Bronchial epithelial cell (primary cell): ENCODE data around the gene MICU1. TPM values are rescaled to one million over a fixed set of nuclear protein-coding genes. Genes with fewer than 3 reads are reported as not detected.

ENCODE experiments used
- DNase-seq: peaks from one replicate; pipeline ENCODE4 v3.0.0-alpha.2; 2010; ENCODE audit warnings: low read depth
- FAIRE-seq: peaks from 2 replicates; lab custom pipeline; 2011; peaks lifted over from hg19 to GRCh38; lab: Jason Lieb, UNC
- H3K27me3 ChIP-seq: 2 replicates; pipeline ENCODE4 v1.5.1; 2011; ENCODE audit warnings: low read length; ENCODE audit not compliant: control insufficient read depth, insufficient read depth
- H3K36me3 ChIP-seq: 2 replicates; pipeline ENCODE4 v1.5.1; 2011; ENCODE audit warnings: low read length; ENCODE audit not compliant: control insufficient read depth, insufficient read depth
- H3K4me3 ChIP-seq: 2 replicates; pipeline ENCODE4 v1.5.1; 2011; ENCODE audit warnings: mild to moderate bottlenecking, low read depth, low read length, control low read depth
- CTCF ChIP-seq: IDR thresholded peaks from 2 replicates; pipeline ENCODE4 v1.5.1; 2011; ENCODE audit warnings: mild to moderate bottlenecking, moderate library complexity, low read length, control low read depth, inconsistent platforms; ENCODE audit not compliant: insufficient read depth, severe bottlenecking
- total RNA-seq: library from RNA; depleted of rRNA; stranded (reverse); fragments of >200 nt; gene quantifications from 2 replicates; pipeline ENCODE4 v1.2.1, GENCODE V29; 2014

MICU1 gene
- total RNA-seq, 1 donor from 2014 or later = 20.8 TPM

- DNase-seq (no peak), FAIRE-seq (no peak)
- H3K36me3 ChIP-seq = no peaks in the 10 kb centered on the region
- no peaks in the 10 kb centered on the region for H3K27me3 ChIP-seq
- no peak overlapping the region for H3K4me3 ChIP-seq
- TF ChIP-seq CTCF = no peak
Observed at GRCh38 chr10:72323771-72324191, 302.1 kb downstream of the MICU1 start.

- no peak overlapping the region for H3K4me3 ChIP-seq
- no peaks in the 10 kb centered on the region for H3K27me3 ChIP-seq
- FAIRE-seq (no peak), DNase-seq (no peak)
- TF ChIP-seq CTCF = no peak
- H3K36me3 ChIP-seq = no peaks in the 10 kb centered on the region
Observed at GRCh38 chr10:72323108-72323749, 302.6 kb downstream of the MICU1 start.

GRCh38 chr10:72322280-72323058 is 303.4 kb downstream of the MICU1 start:
- DNase-seq (peak; percentile 93), FAIRE-seq (no peak)
- Histone ChIP-seq H3K4me3 (no peak overlapping the region), H3K27me3 (no peaks in the 10 kb centered on the region), H3K36me3 (no peaks in the 10 kb centered on the region)
- no peak for TF ChIP-seq CTCF

- FAIRE-seq = no peak
- Histone ChIP-seq H3K36me3 (no peaks in the 10 kb centered on the region), H3K4me3 (no peak overlapping the region), H3K27me3 (no peaks in the 10 kb centered on the region)
- DNase-seq = no peak
- no peak for TF ChIP-seq CTCF
Observed at GRCh38 chr10:72322030-72322279, 303.9 kb downstream of the MICU1 start.

- DNase-seq (no peak), FAIRE-seq (no peak)
- TF ChIP-seq CTCF = no peak
- Histone ChIP-seq H3K4me3 (peak overlapping the region; percentile 7), H3K27me3 (no peaks in the 10 kb centered on the region), H3K36me3 (no peaks in the 10 kb centered on the region)
Observed at GRCh38 chr10:72321248-72322029, 304.4 kb downstream of the MICU1 start.
